Naive thymus-derived CD8-positive, alpha-beta T cell (primary cell): ENCODE data around the gene SLC25A22. TPM values are rescaled to one million over a fixed set of nuclear protein-coding genes. Genes with fewer than 3 reads are reported as not detected.
A peak's percentile ranks its signal among the peaks of the same experiment; 100 is the strongest.

Experiments
- ATAC-seq, 2 donors: fragments of 150-1000 bp; cut with Tn5 transposase in 1 of 2; sonication (Bioruptor Pico), chemical (Tn5 transposase) in 1 of 2; 1 replicate in 1 of 2; 2 replicates in 1 of 2; pipeline ENCODE4 v1.10.0; 2021; ENCODE audit warnings: mild to moderate bottlenecking in 2 of 2, moderate library complexity in 2 of 2
- POLR2A ChIA-PET: fragments of 350-600 bp; sonication (Branson Sonifier 250); formaldehyde crosslinking; loops from one replicate; lab custom pipeline; 2021; ENCODE audit warnings: antibody characterized with exemption; lab: Charles Lee
- DNase-seq, 10 donors: peaks; one replicate each; pipeline versions ENCODE4 v3.0.0 to v3.0.0-alpha.2; 2020 to 2022
- H3K27ac Mint-ChIP-seq, 10 donors: one replicate each; pipeline ENCODE4 v1.8.0; 2020 to 2022; ENCODE audit warnings: mild to moderate bottlenecking in 10 of 10, mixed read lengths in 10 of 10, moderate library complexity in 4 of 10, inconsistent platforms in 1 of 10
- H3K27me3 Mint-ChIP-seq, 5 donors: one replicate each; pipeline ENCODE4 v1.8.0; 2021 to 2022; ENCODE audit warnings: mixed read lengths in 5 of 5
- H3K36me3 Mint-ChIP-seq, 3 donors: one replicate each; pipeline ENCODE4 v1.8.0; 2020 to 2022; ENCODE audit warnings: mixed read lengths in 3 of 3, mild to moderate bottlenecking in 2 of 3, inconsistent platforms in 1 of 3
- H3K4me1 Mint-ChIP-seq, 4 donors: one replicate each; pipeline ENCODE4 v1.8.0; 2021 to 2022; ENCODE audit warnings: mixed read lengths in 4 of 4
- H3K4me3 Mint-ChIP-seq, 10 donors: one replicate each; pipeline ENCODE4 v1.8.0; 2020 to 2022; ENCODE audit warnings: mild to moderate bottlenecking in 10 of 10, mixed read lengths in 10 of 10, moderate library complexity in 6 of 10, inconsistent platforms in 1 of 10
- H3K9me3 Mint-ChIP-seq, 9 donors: one replicate each; pipeline ENCODE4 v1.8.0; 2020 to 2022; ENCODE audit warnings: mixed read lengths in 9 of 9, mild to moderate bottlenecking in 3 of 9, inconsistent platforms in 1 of 9, moderate library complexity in 1 of 9
- polyA plus RNA-seq, 3 donors: library from polyadenylated mRNA; unstranded; fragments of 300-500 nt; fragmentation: Illumina TruSeq; gene quantifications; one replicate each; pipeline ENCODE4 v1.2.3, GENCODE V29; 2021
- total RNA-seq, 8 experiments: library from RNA in 2 of 8; stranded (reverse) in 2 of 8; gene quantifications; one replicate each; pipeline ENCODE4 v1.2.3 and lab custom pipeline; 2021 to 2026

The SLC25A22 gene
- total and polyA plus RNA-seq, 5 experiments from 2014 or later: 6.4 to 19.2 (median 16.4) TPM

- peaks cover 0 to 31% (median 12%) of the 10 kb centered on the region in 3 donors for H3K36me3 Mint-ChIP-seq
- POLR2A ChIA-PET: interaction anchor here (0.8 to 3.0 kb wide), 3 partner anchors 14 to 26 kb away, joined by 3 to 10 read pairs (median 4); no protein-coding TSS in a partner anchor
- peaks cover 7 to 52% (median 39%) of the 10 kb centered on the region in 4 donors for H3K4me1 Mint-ChIP-seq
- no peaks in the 10 kb centered on the region for H3K9me3 Mint-ChIP-seq
- H3K27me3 Mint-ChIP-seq: peaks cover 0 to 40% (median 14%) of the 10 kb centered on the region in 5 donors
- DNase-seq (no peak), ATAC-seq (peak; percentile 7 to 17)
- H3K4me3 Mint-ChIP-seq: peak overlapping the region; percentile 61 to 81 (median 70)
- no peak overlapping the region for H3K27ac Mint-ChIP-seq
Observed at GRCh38 chr11:826836-827145, 28.7 kb upstream of the SLC25A22 start.

- Mint-ChIP-seq H3K36me3 (peaks cover 0 to 34% (median 12%) of the 10 kb centered on the region in 3 donors), H3K4me3 (peak overlapping the region; percentile 61 to 81 (median 70)), H3K4me1 (peaks cover 7 to 51% (median 37%) of the 10 kb centered on the region in 4 donors), H3K27ac (no peak overlapping the region), H3K9me3 (no peaks in the 10 kb centered on the region), H3K27me3 (peaks cover 0 to 40% (median 14%) of the 10 kb centered on the region in 5 donors)
- ATAC-seq: no peak
- POLR2A ChIA-PET: interaction anchor here (0.6 to 3.0 kb wide), 6 partner anchors 15 to 134 kb away, joined by 3 to 10 read pairs (median 4); partner anchors contain the start of gene TSPAN4
- no peak for DNase-seq
Observed at GRCh38 chr11:826227-826621, 28.1 kb upstream of the SLC25A22 start.

GRCh38 chr11:825366-826226 is 27.5 kb upstream of the SLC25A22 start:
- DNase-seq: no peak
- Mint-ChIP-seq H3K27ac (peak overlapping the region in 1 of 10 donors; percentile 28), H3K27me3 (peaks cover 0 to 40% (median 14%) of the 10 kb centered on the region in 5 donors), H3K4me1 (peaks cover 10 to 53% (median 42%) of the 10 kb centered on the region in 4 donors), H3K9me3 (no peaks in the 10 kb centered on the region), H3K36me3 (peaks cover 0 to 34% (median 12%) of the 10 kb centered on the region in 3 donors), H3K4me3 (no peak overlapping the region)
- POLR2A ChIA-PET: interaction anchor here (0.6 to 3.0 kb wide), 7 partner anchors 15 to 133 kb away, joined by 3 to 10 read pairs (median 4); partner anchors contain the start of genes PIDD1 and TSPAN4
- no peak for ATAC-seq

- H3K9me3 Mint-ChIP-seq: no peaks in the 10 kb centered on the region
- no peak for DNase-seq
- ATAC-seq: no peak
- H3K36me3 Mint-ChIP-seq: peaks cover 0 to 34% (median 12%) of the 10 kb centered on the region in 3 donors
- H3K4me1 Mint-ChIP-seq: peaks cover 10 to 46% (median 44%) of the 10 kb centered on the region in 4 donors
- H3K4me3 Mint-ChIP-seq: no peak overlapping the region
- H3K27ac Mint-ChIP-seq: peak overlapping the region in 1 of 10 donors; percentile 28
- H3K27me3 Mint-ChIP-seq: peaks cover 0 to 38% (median 14%) of the 10 kb centered on the region in 5 donors
- POLR2A ChIA-PET: interaction anchor here (1.0 to 3.0 kb wide), 3 partner anchors 16 to 20 kb away, joined by 4 to 10 read pairs (median 5); partner anchors contain the start of genes PIDD1 and RPLP2
Observed at GRCh38 chr11:824942-825341, 26.9 kb upstream of the SLC25A22 start.

- no peaks in the 10 kb centered on the region for H3K9me3 Mint-ChIP-seq
- POLR2A ChIA-PET: interaction anchor here (1.0 to 3.0 kb wide), 3 partner anchors 15 to 20 kb away, joined by 4 to 10 read pairs (median 5); partner anchors contain the start of genes PIDD1 and RPLP2
- H3K27me3 Mint-ChIP-seq: peaks cover 0 to 33% (median 14%) of the 10 kb centered on the region in 5 donors
- no peak for DNase-seq
- peaks cover 0 to 34% (median 12%) of the 10 kb centered on the region in 3 donors for H3K36me3 Mint-ChIP-seq
- no peak overlapping the region for H3K27ac Mint-ChIP-seq
- no peak overlapping the region for H3K4me3 Mint-ChIP-seq
- ATAC-seq: no peak
- peaks cover 7 to 41% (median 40%) of the 10 kb centered on the region in 4 donors for H3K4me1 Mint-ChIP-seq
Observed at GRCh38 chr11:824292-824880, 26.3 kb upstream of the SLC25A22 start.

- Mint-ChIP-seq H3K27me3 (peaks cover 0 to 26% (median 11%) of the 10 kb centered on the region in 5 donors), H3K4me3 (no peak overlapping the region), H3K27ac (peak overlapping the region in 1 of 10 donors; percentile 62), H3K9me3 (no peaks in the 10 kb centered on the region), H3K36me3 (peaks cover 0 to 34% (median 12%) of the 10 kb centered on the region in 3 donors), H3K4me1 (peaks cover 7 to 36% (median 34%) of the 10 kb centered on the region in 4 donors)
- no peak for ATAC-seq
- DNase-seq: no peak
- POLR2A ChIA-PET: interaction anchor here (0.7 to 6.0 kb wide), 6 partner anchors 9 to 194 kb away, joined by 3 to 127 read pairs (median 6); partner anchors contain the start of genes CD151, CRACR2B and RPLP2
Observed at GRCh38 chr11:823441-824291, 25.6 kb upstream of the SLC25A22 start.

- Mint-ChIP-seq H3K4me3 (peak overlapping the region in 9 of 10 donors; percentile 44 to 92 (median 87)), H3K9me3 (no peaks in the 10 kb centered on the region), H3K36me3 (peaks cover 0 to 34% (median 12%) of the 10 kb centered on the region in 3 donors), H3K27ac (peak overlapping the region in 3 of 10 donors; percentile 4 to 43 (median 14)), H3K4me1 (peaks cover 4 to 28% (median 23%) of the 10 kb centered on the region in 4 donors), H3K27me3 (peaks cover 0 to 14% (median 0%) of the 10 kb centered on the region in 5 donors)
- POLR2A ChIA-PET: interaction anchor here (1.5 to 6.0 kb wide), 6 partner anchors 11 to 21 kb away, joined by 8 to 127 read pairs (median 74); partner anchors contain the start of genes CD151, CRACR2B, PIDD1 and POLR2L
- no peak for ATAC-seq
- DNase-seq: no peak
Observed at GRCh38 chr11:821512-822371, 23.7 kb upstream of the SLC25A22 start.

GRCh38 chr11:820655-821511 is 22.8 kb upstream of the SLC25A22 start:
- Mint-ChIP-seq H3K9me3 (no peaks in the 10 kb centered on the region), H3K36me3 (peaks cover 0 to 34% (median 12%) of the 10 kb centered on the region in 3 donors)
- POLR2A ChIA-PET: interaction anchor here (1.0 to 6.0 kb wide), 11 partner anchors 10 to 125 kb away, joined by 3 to 127 read pairs (median 24); partner anchors contain the start of genes CD151, CHID1, CRACR2B and GATD1

GRCh38 chr11:819943-820649 is 22.0 kb upstream of the SLC25A22 start:
- Mint-ChIP-seq H3K4me1 (peaks cover 4 to 22% (median 20%) of the 10 kb centered on the region in 4 donors), H3K27ac (peak overlapping the region; percentile 57 to 95 (median 89)), H3K9me3 (no peaks in the 10 kb centered on the region), H3K27me3 (peaks cover 0 to 5% (median 0%) of the 10 kb centered on the region in 5 donors), H3K36me3 (peaks cover 0 to 28% (median 10%) of the 10 kb centered on the region in 3 donors), H3K4me3 (peak overlapping the region; percentile 79 to 92 (median 88))
- DNase-seq (peak; percentile 92 to 97 (median 96)), ATAC-seq (peak; percentile 79 to 81)
- POLR2A ChIA-PET: interaction anchor here (0.6 to 6.0 kb wide), 17 partner anchors 9 to 613 kb away, joined by 3 to 127 read pairs (median 9); partner anchors contain the start of genes BET1L, CD151, CHID1 and CRACR2B

More at GRCh38 chr11:820655-821511, 22.8 kb upstream of the SLC25A22 start:
- Mint-ChIP-seq H3K4me3 (peak overlapping the region; percentile 79 to 92 (median 88)), H3K4me1 (peaks cover 4 to 23% (median 20%) of the 10 kb centered on the region in 4 donors), H3K27me3 (peaks cover 0 to 9% (median 0%) of the 10 kb centered on the region in 5 donors), H3K27ac (peak overlapping the region in 7 of 10 donors; percentile 62 to 92 (median 77))
- ATAC-seq (no peak), DNase-seq (no peak)
